LoVo (cell line): ENCODE data around the gene GATA1.
A peak's percentile ranks its signal among the peaks of the same experiment; 100 is the strongest.

ENCODE experiments used
- DNase-seq: peaks from one replicate; pipeline ENCODE4 v3.0.0-alpha.2; 2016; ENCODE audit warnings: low spot score

The GATA1 gene

GRCh38 chrX:48785186-48785539 is 1.2 kb upstream of the GATA1 start:
- DNase-seq: no peak

- DNase-seq: no peak
These were observed 713 bp upstream of the GATA1 start for GRCh38 chrX:48785540-48786214.

GRCh38 chrX:48786825-48787504 is 575 bp downstream of the GATA1 start:
- DNase-seq: no peak

- no peak for DNase-seq
These were observed 1.4 kb downstream of the GATA1 start for GRCh38 chrX:48787505-48788443.

GRCh38 chrX:48789366-48790220 is 3.2 kb downstream of the GATA1 start:
- no peak for DNase-seq

GRCh38 chrX:48790477-48790876 is 4.1 kb downstream of the GATA1 start:
- DNase-seq: no peak

- no peak for DNase-seq
These were observed 4.9 kb downstream of the GATA1 start for GRCh38 chrX:48791063-48791820.

GRCh38 chrX:48792219-48792618 is 5.8 kb downstream of the GATA1 start:
- DNase-seq: no peak

- DNase-seq: no peak
These were observed 7.5 kb downstream of the GATA1 start for GRCh38 chrX:48793935-48794334.

GRCh38 chrX:48794340-48794910 is 8.0 kb downstream of the GATA1 start:
- no peak for DNase-seq

GRCh38 chrX:48794911-48795515 is 8.6 kb downstream of the GATA1 start:
- DNase-seq: no peak

- DNase-seq: no peak
These were observed 11.9 kb downstream of the GATA1 start for GRCh38 chrX:48798318-48798717.

- DNase-seq: no peak
These were observed 14.3 kb downstream of the GATA1 start for GRCh38 chrX:48800574-48801279.

GRCh38 chrX:48801280-48802088 is 15.1 kb downstream of the GATA1 start, which contains the start of gene HDAC6:
HDAC6 (plus strand) TSS chrX:48802067; CDS start chrX:48802693, 626 bp downstream.
- DNase-seq: peak; percentile 92

GRCh38 chrX:48802089-48802904 is 15.9 kb downstream of the GATA1 start:
- DNase-seq: peak; percentile 73

- DNase-seq: no peak
These were observed 16.5 kb downstream of the GATA1 start for GRCh38 chrX:48802905-48803200.

GRCh38 chrX:48806081-48806480 is 19.7 kb downstream of the GATA1 start:
- DNase-seq: no peak

GRCh38 chrX:48813644-48814043 is 27.3 kb downstream of the GATA1 start:
- no peak for DNase-seq
